MM.1S (cell line): Measurements from ENCODE around the gene TRIB2.

Experiments
- DNase-seq: peaks from one replicate; pipeline ENCODE4 v3.0.0-alpha.2; 2015
- H2AFZ ChIP-seq: fragments of 300-600 bp; sonication (generic); 2 replicates; pipeline ENCODE4 v1.6.0; 2016; ENCODE audit warnings: antibody characterized with exemption, low read length
- H3F3A ChIP-seq: fragments of 300-600 bp; sonication (generic); 2 replicates; pipeline ENCODE4 v1.6.1; 2016; ENCODE audit warnings: mild to moderate bottlenecking, antibody characterized with exemption, low read length, moderate library complexity, mixed read lengths; ENCODE audit not compliant: insufficient read depth
- H3K27ac ChIP-seq: fragments of 300-600 bp; sonication (generic); 2 replicates; pipeline ENCODE4 v1.5.1; 2016; ENCODE audit warnings: mild to moderate bottlenecking, low read length
- H3K27me3 ChIP-seq: fragments of 300-600 bp; sonication (generic); replicated peaks from 2 replicates; pipeline ENCODE4 v1.6.0; 2016; ENCODE audit warnings: low read length; ENCODE audit not compliant: insufficient read depth
- H3K36me3 ChIP-seq: fragments of 300-600 bp; sonication (generic); replicated peaks from 2 replicates; pipeline ENCODE4 v1.6.1; 2016; ENCODE audit warnings: mild to moderate bottlenecking, low read length, mixed read lengths; ENCODE audit not compliant: insufficient read depth
- H3K4me1 ChIP-seq: fragments of 300-600 bp; sonication (generic); 2 replicates; pipeline ENCODE4 v1.6.1; 2016; ENCODE audit warnings: low read length, mixed read lengths
- H3K4me2 ChIP-seq: fragments of 300-600 bp; sonication (generic); 2 replicates; pipeline ENCODE4 v1.6.0; 2016; ENCODE audit warnings: low read depth, low read length
- H3K4me3 ChIP-seq: fragments of 300-600 bp; sonication (generic); 2 replicates; pipeline ENCODE4 v1.5.1; 2016; ENCODE audit warnings: low read length, mixed read lengths
- H3K79me2 ChIP-seq: fragments of 300-600 bp; sonication (generic); 2 replicates; pipeline ENCODE4 v1.6.1; 2016; ENCODE audit warnings: mixed run types, low read length, mixed read lengths
- H3K9ac ChIP-seq: fragments of 300-600 bp; sonication (generic); 2 replicates; pipeline ENCODE4 v1.6.1; 2016; ENCODE audit warnings: low read length, mixed read lengths
- H3K9me2 ChIP-seq: fragments of 300-600 bp; sonication (generic); replicated peaks from 2 replicates; pipeline ENCODE4 v1.6.1; 2016; ENCODE audit warnings: mild to moderate bottlenecking, low read length, mixed read lengths; ENCODE audit not compliant: insufficient read depth
- H3K9me3 ChIP-seq: fragments of 300-600 bp; sonication (generic); replicated peaks from 2 replicates; pipeline ENCODE4 v1.6.1; 2016; ENCODE audit warnings: mild to moderate bottlenecking, low read length, mixed read lengths; ENCODE audit not compliant: insufficient read depth
- H4K20me1 ChIP-seq: fragments of 300-600 bp; sonication (generic); 2 replicates; pipeline ENCODE4 v1.6.1; 2016; ENCODE audit warnings: mild to moderate bottlenecking, low read length, moderate library complexity, mixed read lengths; ENCODE audit not compliant: insufficient read depth
- EZH2 ChIP-seq: fragments of 300-600 bp; sonication (generic); optimal IDR thresholded peaks from 2 replicates; pipeline ENCODE3; 2017; ENCODE audit warnings: low read depth, mild to moderate bottlenecking, antibody characterized with exemption, low read length, mixed read lengths
- EZH2phosphoT487 ChIP-seq: fragments of 300-600 bp; sonication (generic); IDR thresholded peaks from 2 replicates; pipeline ENCODE4 v1.6.1; 2018; ENCODE audit warnings: antibody characterized with exemption, low read length
- TF ChIP-seq, protein P1 (sequence below): fragments of 300-600 bp; sonication (generic); IDR thresholded peaks from 2 replicates; pipeline ENCODE4 v1.5.1; 2016; ENCODE audit warnings: antibody characterized with exemption, low read length, mixed read lengths

The TRIB2 gene

GRCh38 chr2:12763486-12763885 is 46.8 kb downstream of the TRIB2 start:
- Histone ChIP-seq H3K9ac (no peak overlapping the region), H3K4me3 (no peak overlapping the region), H3K9me3 (no peaks in the 10 kb centered on the region), H3K4me2 (no peak overlapping the region), H3K36me3 (no peaks in the 10 kb centered on the region), H3K27me3 (no peaks in the 10 kb centered on the region), H3K27ac (no peak overlapping the region), H2AFZ (no peak overlapping the region), H3K9me2 (no peaks in the 10 kb centered on the region), H3K4me1 (no peaks in the 10 kb centered on the region), H3F3A (no peaks in the 10 kb centered on the region), H4K20me1 (no peaks in the 10 kb centered on the region), H3K79me2 (no peaks in the 10 kb centered on the region)
- no peak for TF ChIP-seq EZH2
- TF ChIP-seq, protein P1, sequence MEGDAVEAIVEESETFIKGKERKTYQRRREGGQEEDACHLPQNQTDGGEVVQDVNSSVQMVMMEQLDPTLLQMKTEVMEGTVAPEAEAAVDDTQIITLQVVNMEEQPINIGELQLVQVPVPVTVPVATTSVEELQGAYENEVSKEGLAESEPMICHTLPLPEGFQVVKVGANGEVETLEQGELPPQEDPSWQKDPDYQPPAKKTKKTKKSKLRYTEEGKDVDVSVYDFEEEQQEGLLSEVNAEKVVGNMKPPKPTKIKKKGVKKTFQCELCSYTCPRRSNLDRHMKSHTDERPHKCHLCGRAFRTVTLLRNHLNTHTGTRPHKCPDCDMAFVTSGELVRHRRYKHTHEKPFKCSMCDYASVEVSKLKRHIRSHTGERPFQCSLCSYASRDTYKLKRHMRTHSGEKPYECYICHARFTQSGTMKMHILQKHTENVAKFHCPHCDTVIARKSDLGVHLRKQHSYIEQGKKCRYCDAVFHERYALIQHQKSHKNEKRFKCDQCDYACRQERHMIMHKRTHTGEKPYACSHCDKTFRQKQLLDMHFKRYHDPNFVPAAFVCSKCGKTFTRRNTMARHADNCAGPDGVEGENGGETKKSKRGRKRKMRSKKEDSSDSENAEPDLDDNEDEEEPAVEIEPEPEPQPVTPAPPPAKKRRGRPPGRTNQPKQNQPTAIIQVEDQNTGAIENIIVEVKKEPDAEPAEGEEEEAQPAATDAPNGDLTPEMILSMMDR = no peak
- no peak for TF ChIP-seq EZH2phosphoT487
- DNase-seq = no peak

DNA sequence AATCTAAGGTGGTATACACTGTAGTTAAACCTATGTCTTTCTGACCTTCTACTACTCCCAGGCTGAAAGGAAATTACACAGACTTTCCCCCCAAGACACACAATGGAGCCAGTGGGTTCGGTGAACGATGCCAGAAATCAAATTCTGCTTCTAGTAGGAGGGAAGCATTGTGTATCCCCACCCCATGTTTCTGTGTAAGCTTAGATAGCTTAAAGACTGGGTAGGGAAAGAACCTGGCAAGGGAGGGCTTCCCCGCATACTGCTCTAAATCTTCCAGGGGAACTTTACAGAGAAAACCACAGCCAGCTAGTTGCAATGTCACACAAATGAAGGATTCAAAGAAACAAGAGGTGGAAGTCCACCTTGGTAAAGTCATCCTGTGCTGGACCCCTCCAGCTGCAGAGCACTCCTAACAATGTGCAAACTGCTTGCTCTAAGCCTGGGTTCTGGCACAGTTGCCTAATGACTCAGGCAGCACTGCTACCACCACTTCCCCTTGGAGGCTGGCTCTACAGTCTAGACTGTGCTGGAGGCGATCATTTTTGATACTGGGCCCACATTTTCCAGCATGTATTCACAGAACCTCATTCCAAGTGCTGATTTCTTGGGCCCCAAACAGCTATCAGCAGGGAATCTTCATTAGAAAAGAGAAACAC is 47.5 kb downstream of the TRIB2 start:
- H3K36me3 ChIP-seq = no peaks in the 10 kb centered on the region

GRCh38 chr2:12764849-12765605 is 48.3 kb downstream of the TRIB2 start:
- H3K9ac ChIP-seq = no peak overlapping the region
- no peaks in the 10 kb centered on the region for H3F3A ChIP-seq
- no peaks in the 10 kb centered on the region for H4K20me1 ChIP-seq
- no peaks in the 10 kb centered on the region for H3K4me1 ChIP-seq
- no peaks in the 10 kb centered on the region for H3K9me3 ChIP-seq
- H3K27ac ChIP-seq = no peak overlapping the region
- no peak overlapping the region for H2AFZ ChIP-seq
- DNase-seq = no peak
- no peak overlapping the region for H3K4me2 ChIP-seq
- H3K79me2 ChIP-seq = no peaks in the 10 kb centered on the region
- no peak for TF ChIP-seq EZH2phosphoT487
- TF ChIP-seq EZH2 = no peak
- TF ChIP-seq, protein P1 = no peak
- H3K36me3 ChIP-seq = no peaks in the 10 kb centered on the region
- H3K9me2 ChIP-seq = no peaks in the 10 kb centered on the region
- no peak overlapping the region for H3K4me3 ChIP-seq
- no peaks in the 10 kb centered on the region for H3K27me3 ChIP-seq

More for the DNA sequence above, 47.5 kb downstream of the TRIB2 start:
- no peaks in the 10 kb centered on the region for H3F3A ChIP-seq
- H4K20me1 ChIP-seq = no peaks in the 10 kb centered on the region
- no peaks in the 10 kb centered on the region for H3K4me1 ChIP-seq
- H3K9me3 ChIP-seq = no peaks in the 10 kb centered on the region
- TF ChIP-seq EZH2phosphoT487 = no peak
- TF ChIP-seq EZH2 = no peak
- TF ChIP-seq, protein P1 = no peak
- no peak overlapping the region for H3K4me3 ChIP-seq
- no peaks in the 10 kb centered on the region for H3K79me2 ChIP-seq
- H3K9me2 ChIP-seq = no peaks in the 10 kb centered on the region
- H3K27me3 ChIP-seq = no peaks in the 10 kb centered on the region
- no peak overlapping the region for H2AFZ ChIP-seq
- DNase-seq = no peak
- no peak overlapping the region for H3K27ac ChIP-seq
- H3K4me2 ChIP-seq = no peak overlapping the region
- no peak overlapping the region for H3K9ac ChIP-seq
